HG03457 (cell line): ENCODE results near the gene ING3.

Source experiments
- ATAC-seq: cut with Tn5 transposase; IDR thresholded peaks from one replicate; pipeline ENCODE4 v1.9.1; 2021; ENCODE audit warnings: moderate number of reproducible peaks; ENCODE audit not compliant: unreplicated experiment

The ING3 gene

DNA sequence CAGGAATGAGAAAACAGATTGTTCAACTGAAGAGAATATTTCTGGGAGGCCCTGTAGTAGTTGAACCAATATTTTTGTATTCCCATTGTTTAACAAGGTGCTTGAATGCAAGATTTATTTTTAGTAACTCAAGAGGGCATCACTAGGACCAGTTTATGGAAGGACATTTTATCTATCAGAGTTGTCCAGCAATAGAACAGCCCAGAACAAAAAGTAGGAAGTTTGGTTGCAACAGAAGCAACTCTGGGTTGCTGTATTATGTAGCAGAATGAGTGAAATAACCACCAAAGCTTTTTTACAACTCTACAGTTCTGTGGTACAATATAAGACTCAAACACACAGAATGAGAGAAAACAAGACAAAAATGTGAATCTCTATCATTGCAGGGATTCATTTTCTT lies 72.6 kb downstream of the ING3 start:
- no peak for ATAC-seq

GRCh38 chr7:121023683-121024511 lies 73.3 kb downstream of the ING3 start:
- no peak for ATAC-seq

DNA sequence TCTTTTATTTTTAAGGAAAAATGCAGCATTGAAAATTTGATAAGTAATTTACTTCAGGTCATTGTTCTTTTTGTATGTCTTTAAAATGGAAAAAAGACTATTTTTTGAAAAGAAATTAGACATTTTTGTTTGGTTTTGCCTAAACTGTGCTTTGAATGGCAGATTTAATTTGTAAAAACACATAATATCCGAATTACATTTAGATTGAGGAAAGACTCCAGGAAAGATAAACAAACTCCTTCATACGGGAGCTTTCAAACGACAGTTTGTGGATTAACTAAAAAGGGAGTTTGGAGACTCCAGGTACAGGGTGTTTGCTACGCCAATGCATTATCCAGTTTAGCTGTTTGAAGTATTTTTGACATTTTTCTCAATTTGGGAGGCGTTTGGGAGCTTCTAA lies 74.0 kb downstream of the ING3 start:
- no peak for ATAC-seq

GRCh38 chr7:121026159-121026558 lies 75.6 kb downstream of the ING3 start:
- ATAC-seq = no peak

DNA sequence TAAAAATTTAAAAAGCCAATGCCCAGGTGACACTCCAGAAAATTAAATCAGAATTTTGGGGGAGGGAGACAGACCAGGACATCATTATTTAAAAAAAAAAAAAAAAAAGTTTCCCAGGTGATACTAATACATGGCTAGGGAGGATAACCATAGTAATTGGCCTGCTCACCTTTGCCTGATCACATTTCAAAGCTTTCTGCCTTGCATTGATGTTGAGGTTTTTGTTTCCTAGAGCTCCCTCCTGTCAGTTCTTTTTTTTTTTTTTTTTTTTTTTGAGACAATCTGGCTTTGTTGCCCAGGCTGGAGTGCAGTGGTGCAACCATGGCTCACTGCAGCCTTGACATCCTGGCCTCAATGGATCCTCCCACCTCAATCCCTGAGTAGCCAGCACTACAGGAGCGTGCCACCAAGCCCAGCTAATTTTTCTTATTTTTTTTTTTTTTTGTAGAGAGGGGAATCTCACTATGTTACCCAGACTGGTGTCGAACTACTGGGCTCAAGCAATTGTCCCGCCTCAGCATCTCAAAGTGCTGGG lies 76.1 kb downstream of the ING3 start:
- ATAC-seq = no peak
